Heart right ventricle (tissue), 16 donors: Measurements from ENCODE around the gene OR13C4. TPM values are rescaled to one million over a fixed set of nuclear protein-coding genes. Genes with fewer than 3 reads are reported as not detected.

Experiments
- ATAC-seq, 8 donors: fragments of 200-7000 bp; cut with Tn5 transposase; one replicate each; pipeline ENCODE4 v1.9.1; 2020; ENCODE audit warnings: mild to moderate bottlenecking in 8 of 8, moderate library complexity in 8 of 8, moderate number of reproducible peaks in 1 of 8
- DNase-seq, 2 donors: peaks; one replicate each; pipeline ENCODE4 v3.0.0-alpha.2; 2020
- H3K27ac ChIP-seq, 10 donors: fragments of 200-600 bp; sonication (generic) in 2 of 10; one replicate each; pipeline versions ENCODE4 v1.5.0 to v1.8.0; 2020 to 2022; ENCODE audit warnings: mild to moderate bottlenecking in 3 of 10
- H3K27me3 ChIP-seq, 7 donors: fragments of 200-600 bp; one replicate each; pipeline ENCODE4 v1.8.0; 2021 to 2022; ENCODE audit warnings: mild to moderate bottlenecking in 2 of 7
- H3K36me3 ChIP-seq, 9 donors: fragments of 200-600 bp; sonication (generic) in 1 of 9; one replicate each; pipeline versions ENCODE4 v1.5.0 to v1.8.0; 2020 to 2022; ENCODE audit warnings: mild to moderate bottlenecking in 2 of 9
- H3K4me1 ChIP-seq, 9 donors: fragments of 200-600 bp; sonication (generic) in 1 of 9; one replicate each; pipeline versions ENCODE4 v1.5.0 to v1.8.0; 2020 to 2022; ENCODE audit warnings: mild to moderate bottlenecking in 4 of 9
- H3K4me3 ChIP-seq, 10 donors: fragments of 200-600 bp; sonication (generic) in 2 of 10; one replicate each; pipeline versions ENCODE4 v1.5.0 to v1.8.0; 2020 to 2022; ENCODE audit warnings: mild to moderate bottlenecking in 7 of 10, moderate library complexity in 2 of 10
- H3K9me3 ChIP-seq, 11 donors: fragments of 200-600 bp in 10 of 11; sonication (generic) in 2 of 11; one replicate each; pipeline versions ENCODE4 v1.5.0 to v1.8.0; 2013 to 2022; ENCODE audit warnings: mild to moderate bottlenecking in 2 of 11, control low read depth in 1 of 11, moderate library complexity in 1 of 11
- CTCF ChIP-seq, 9 donors: fragments of 200-600 bp; sonication (generic) in 2 of 9; IDR thresholded peaks; one replicate each; pipeline versions ENCODE4 v1.5.0 to v1.8.0; 2021 to 2022; ENCODE audit warnings: antibody characterized with exemption in 9 of 9, mild to moderate bottlenecking in 5 of 9, moderate library complexity in 1 of 9
- WGBS, 2 donors: extraction: QIAGEN DNeasy Blood & Tissue Kit; methylation state at CpG; one replicate each; pipeline ENCODE4 v1.1.7; 2013; ENCODE audit warnings: inconsistent platforms in 1 of 2; 5-methylcytosine and 5-hydroxymethylcytosine counted together
- intact Hi-C, 10 donors: fragments of 100-400 bp; cut with DNase I; formaldehyde crosslinking; loops; one replicate each; pipeline versions ENCODE4 v1.11.1 to v1.14.2; 2022
- polyA plus RNA-seq, 2 donors: library from polyadenylated mRNA; stranded (reverse); fragments of 200-250 nt; gene quantifications; one replicate each; pipeline ENCODE4 v1.2.3, GENCODE V29; 2013
- total RNA-seq, 10 donors: library from RNA; stranded (reverse); fragmentation: NEBNext Ultra II Directional in 3 of 10; extraction: Animal tissue kit (Norgen Biotek cat#: 25700) in 3 of 10; gene quantifications; one replicate each; pipeline versions ENCODE4 v1.2.1 to v1.2.4, GENCODE V29; 2021 to 2023
- donor health status: Arrhythmogenic right ventricular cardiomyopathy.
- donor health status: ischemic (EF 13 %, LVEDD 7.1; RV severe dilation, severe dysfunction).
- donor health status: healthy with polysubstance abuse.
- donor health status: DM: no; HTN: yes; CAD: no.
- donor health status: DM: no; HTN: no; CAD: no.
- donor health status: ischemic (EF 25% LVEDD 6.9; RV normal size, moderate dysfunction).
- donor health status: ischemic (EF 25% LVEDD 5.7; RV mildly dilated, moderate dysfunction).
- donor health status: healthy.
- donor health status: DM: yes; HTN: yes; CAD: no.
- donor health status: Ischemic cardiomyopathy.
- donor health status: ischemic (EF 35%, LVEDD 5.7; RV mildly dilated, moderate dysfunction).
- donor health status: nonischemic (EF 11% LVEDD 7.7; RV severe dilation, severe dysfunction).
- donor health status: DM: yes; HTN: yes; CAD: no.
- donor health status: PGD.
- donor health status: ischemic (EF 29% LVEDD 5.4; RV normal size, mild dysfunction).
- donor health status: nonischemic (EF 23%, LVEDD 6.1; RV moderate dilation, normal function).

The OR13C4 gene
- total and polyA plus RNA-seq, 12 donors = not detected

GRCh38 chr9:104485014-104485413, 42.0 kb downstream of the OR13C4 start:
- Histone ChIP-seq H3K27ac (no peak overlapping the region), H3K27me3 (no peaks in the 10 kb centered on the region), H3K4me1 (no peaks in the 10 kb centered on the region), H3K9me3 (no peaks in the 10 kb centered on the region), H3K36me3 (no peaks in the 10 kb centered on the region), H3K4me3 (no peak overlapping the region)
- DNase-seq (no peak), ATAC-seq (no peak)
- no peak for TF ChIP-seq CTCF (IDR thresholded peaks at IDR 0.05)
- intact Hi-C loops = no loop called here
- WGBS, 2 donors = 83 to 91% methylated on average over 2 of the region's 2 CpGs

- Histone ChIP-seq H3K4me1 (no peaks in the 10 kb centered on the region), H3K9me3 (no peaks in the 10 kb centered on the region), H3K36me3 (no peaks in the 10 kb centered on the region), H3K27me3 (no peaks in the 10 kb centered on the region), H3K4me3 (no peak overlapping the region), H3K27ac (no peak overlapping the region)
- 68 to 73% methylated on average over 5 of the region's 5 CpGs for WGBS, 2 donors
- ATAC-seq = no peak
- intact Hi-C loops = no loop called here
- no peak for DNase-seq
- TF ChIP-seq CTCF (IDR thresholded peaks at IDR 0.05) = no peak
These were observed 44.0 kb downstream of the OR13C4 start for GRCh38 chr9:104482921-104483570.

Other genes starting within 250 kb of the OR13C4 start
- not detected for gene OR13F1, start 22.9 kb downstream of the OR13C4 start, total RNA-seq
- not detected for gene OR13F1, start 22.9 kb downstream of the OR13C4 start, polyA plus RNA-seq
- gene OR13C3, start 9.6 kb upstream of the OR13C4 start, total RNA-seq = not detected
- gene OR13C3, start 9.6 kb upstream of the OR13C4 start, polyA plus RNA-seq = not detected
- gene OR13C8, start 42.0 kb upstream of the OR13C4 start, total RNA-seq = not detected
- not detected for gene OR13C8, start 42.0 kb upstream of the OR13C4 start, polyA plus RNA-seq
- gene OR13C5, start 72.2 kb upstream of the OR13C4 start, total RNA-seq = not detected
- not detected for gene OR13C5, start 72.2 kb upstream of the OR13C4 start, polyA plus RNA-seq
- gene OR13C2, start 78.4 kb upstream of the OR13C4 start, total RNA-seq = not detected
- gene OR13C2, start 78.4 kb upstream of the OR13C4 start, polyA plus RNA-seq = not detected
- gene OR13C9, start 91.0 kb upstream of the OR13C4 start, total RNA-seq = not detected
- gene OR13C9, start 91.0 kb upstream of the OR13C4 start, polyA plus RNA-seq = not detected
- gene OR13D1, start 167.3 kb upstream of the OR13C4 start, total RNA-seq = not detected
- gene OR13D1, start 167.3 kb upstream of the OR13C4 start, polyA plus RNA-seq = not detected
- gene NIPSNAP3A, start 220.5 kb upstream of the OR13C4 start, total RNA-seq = 10 to 100 TPM; 19.9 to 34.9 (median 24.3) TPM
- 10 to 100 TPM; 10.2 to 28.6 TPM for gene NIPSNAP3A, start 220.5 kb upstream of the OR13C4 start, polyA plus RNA-seq
- 10 to 100 TPM; 25.0 to 38.6 (median 32.0) TPM for gene NIPSNAP3B, start 236.9 kb upstream of the OR13C4 start, total RNA-seq
- 10 to 100 TPM in 1 of 2 donors, 1 to 10 TPM in 1; 6.9 to 12.1 TPM for gene NIPSNAP3B, start 236.9 kb upstream of the OR13C4 start, polyA plus RNA-seq